Measurements from ENCODE around the gene SGMS1. TPM values are rescaled to one million over a fixed set of nuclear protein-coding genes. Genes with fewer than 3 reads are reported as not detected.

The SGMS1 gene
- total and polyA plus RNA-seq, 7 donors = 3.5 to 81.3 (median 55.7) TPM

GRCh38 chr10:50379616-50380015 is 244.1 kb downstream of the SGMS1 start:
- H3K27me3 ChIP-seq = no peaks in the 10 kb centered on the region
- no peak for TF ChIP-seq POLR2A (IDR thresholded peaks at IDR 0.05)
- TF ChIP-seq EP300 (IDR thresholded peaks at IDR 0.05) = no peak
- TF ChIP-seq CTCF (IDR thresholded peaks at IDR 0.05) = no peak
- H3K36me3 ChIP-seq = no peaks in the 10 kb centered on the region
- no peak overlapping the region for H3K27ac ChIP-seq
- no peak for DNase-seq
- 54 to 77% methylated on average over 2 of the region's 2 CpGs for WGBS, 2 donors
- intact Hi-C loops (cut with DNase I) = no loop called here
- H3K4me3 ChIP-seq = no peak overlapping the region
- no peaks in the 10 kb centered on the region for H3K9me3 ChIP-seq
- H3K4me1 ChIP-seq = peaks cover 0 to 45% (median 29%) of the 10 kb centered on the region in 4 donors

GRCh38 chr10:50375745-50376144 is 248.0 kb downstream of the SGMS1 start:
- no peak overlapping the region for H3K4me3 ChIP-seq
- H3K27me3 ChIP-seq = no peaks in the 10 kb centered on the region
- TF ChIP-seq POLR2AphosphoS5 (IDR thresholded peaks at IDR 0.05) (no peak), CTCF (IDR thresholded peaks at IDR 0.05) (no peak), EP300 (IDR thresholded peaks at IDR 0.05) (no peak), POLR2A (IDR thresholded peaks at IDR 0.05) (no peak)
- peaks cover 0 to 46% (median 32%) of the 10 kb centered on the region in 4 donors for H3K4me1 ChIP-seq
- no peaks in the 10 kb centered on the region for H3K36me3 ChIP-seq
- H3K9me3 ChIP-seq = no peaks in the 10 kb centered on the region
- DNase-seq = no peak
- 70 to 98% methylated on average over 2 of the region's 2 CpGs for WGBS, 2 donors
- no peak overlapping the region for H3K27ac ChIP-seq
- intact Hi-C loops (cut with DNase I) = no loop called here

GRCh38 chr10:50375051-50375452 is 248.7 kb downstream of the SGMS1 start:
- intact Hi-C loops (cut with DNase I) = no loop called here
- TF ChIP-seq POLR2AphosphoS5 (IDR thresholded peaks at IDR 0.05) (no peak), POLR2A (IDR thresholded peaks at IDR 0.05) (no peak), EP300 (IDR thresholded peaks at IDR 0.05) (no peak), CTCF (IDR thresholded peaks at IDR 0.05) (no peak)
- Histone ChIP-seq H3K27ac (peak overlapping the region in 3 of 4 donors; percentile 41 to 53 (median 51)), H3K9me3 (no peaks in the 10 kb centered on the region), H3K4me3 (no peak overlapping the region), H3K36me3 (no peaks in the 10 kb centered on the region), H3K4me1 (peaks cover 0 to 41% (median 32%) of the 10 kb centered on the region in 4 donors), H3K27me3 (no peaks in the 10 kb centered on the region)
- no peak for DNase-seq

GRCh38 chr10:50373821-50374501 is 249.8 kb downstream of the SGMS1 start:
- no peak for DNase-seq
- H3K4me1 ChIP-seq = peaks cover 0 to 37% (median 27%) of the 10 kb centered on the region in 4 donors
- 71 to 85% methylated on average over 1 of the region's 1 CpG for WGBS, 2 donors
- intact Hi-C loops (cut with DNase I) = no loop called here
- TF ChIP-seq POLR2A (IDR thresholded peaks at IDR 0.05) (no peak), POLR2AphosphoS5 (IDR thresholded peaks at IDR 0.05) (no peak), EP300 (IDR thresholded peaks at IDR 0.05) (no peak), CTCF (IDR thresholded peaks at IDR 0.05) (no peak)
- no peak overlapping the region for H3K4me3 ChIP-seq
- peak overlapping the region in 3 of 4 donors; percentile 41 to 53 (median 51) for H3K27ac ChIP-seq
- no peaks in the 10 kb centered on the region for H3K36me3 ChIP-seq
- no peaks in the 10 kb centered on the region for H3K9me3 ChIP-seq
- no peaks in the 10 kb centered on the region for H3K27me3 ChIP-seq

GRCh38 chr10:50369931-50370330 is 253.8 kb downstream of the SGMS1 start:
- TF ChIP-seq POLR2AphosphoS5 (IDR thresholded peaks at IDR 0.05) = no peak
- TF ChIP-seq POLR2A (IDR thresholded peaks at IDR 0.05) = no peak
- no peak for TF ChIP-seq EP300 (IDR thresholded peaks at IDR 0.05)
- TF ChIP-seq CTCF (IDR thresholded peaks at IDR 0.05) = no peak
- intact Hi-C loops (cut with DNase I) = loop anchor here (5.0 kb wide), 1 partner anchor 47 kb away; no protein-coding TSS in a partner anchor
- WGBS, 2 donors = 97 to 98% methylated on average over 1 of the region's 1 CpG

More at GRCh38 chr10:50369931-50370330, 253.8 kb downstream of the SGMS1 start:
- no peak for DNase-seq
- no peak overlapping the region for H3K27ac ChIP-seq
- no peaks in the 10 kb centered on the region for H3K9me3 ChIP-seq
- H3K36me3 ChIP-seq = no peaks in the 10 kb centered on the region
- no peak overlapping the region for H3K4me3 ChIP-seq
- H3K27me3 ChIP-seq = no peaks in the 10 kb centered on the region
- H3K4me1 ChIP-seq = peaks cover 0 to 21% (median 17%) of the 10 kb centered on the region in 4 donors
